GM23338 (cell line): ENCODE data around the gene SLC37A3.
"Not testable (repeated sequence)": the region's sequence is repeated elsewhere in the genome, so short reads cannot be mapped to it uniquely, and the experiment has no call there.

Experiments used
- EZH2 ChIP-seq: fragments of 200-600 bp; sonication (generic); IDR thresholded peaks from one replicate; pipeline ENCODE4 v1.8.0; 2017; ENCODE audit warnings: antibody characterized with exemption, mild to moderate bottlenecking, low read depth; ENCODE audit not compliant: unreplicated experiment
- EZH2phosphoT487 ChIP-seq: fragments of 200-600 bp; sonication (generic); IDR thresholded peaks from one replicate; pipeline ENCODE4 v1.8.1; 2018; ENCODE audit warnings: antibody characterized with exemption; ENCODE audit not compliant: unreplicated experiment
- NANOG ChIP-seq: IDR thresholded peaks from 2 replicates; pipeline ENCODE4 v1.6.1; 2016; ENCODE audit warnings: antibody characterized with exemption, borderline replicate concordance
- POLR2AphosphoS5 ChIP-seq: IDR thresholded peaks from 2 replicates; pipeline ENCODE4 v1.6.1; 2016; ENCODE audit warnings: antibody characterized with exemption, low read depth
- REST ChIP-seq: IDR thresholded peaks from one replicate; pipeline ENCODE4 v1.6.1; 2018; ENCODE audit warnings: antibody characterized with exemption; ENCODE audit not compliant: unreplicated experiment
- TF ChIP-seq, protein P1 (sequence below), 2 experiments: fragments of 200-600 bp in 1 of 2; sonication (generic) in 1 of 2; conservative IDR thresholded peaks; 2 replicates each; pipeline versions ENCODE4 v1.5.1 to v1.6.1; 2016 to 2017; ENCODE audit warnings: antibody characterized with exemption in 2 of 2, low read depth in 2 of 2, mild to moderate bottlenecking in 2 of 2, moderate library complexity in 1 of 2

- TF ChIP-seq, protein P1, sequence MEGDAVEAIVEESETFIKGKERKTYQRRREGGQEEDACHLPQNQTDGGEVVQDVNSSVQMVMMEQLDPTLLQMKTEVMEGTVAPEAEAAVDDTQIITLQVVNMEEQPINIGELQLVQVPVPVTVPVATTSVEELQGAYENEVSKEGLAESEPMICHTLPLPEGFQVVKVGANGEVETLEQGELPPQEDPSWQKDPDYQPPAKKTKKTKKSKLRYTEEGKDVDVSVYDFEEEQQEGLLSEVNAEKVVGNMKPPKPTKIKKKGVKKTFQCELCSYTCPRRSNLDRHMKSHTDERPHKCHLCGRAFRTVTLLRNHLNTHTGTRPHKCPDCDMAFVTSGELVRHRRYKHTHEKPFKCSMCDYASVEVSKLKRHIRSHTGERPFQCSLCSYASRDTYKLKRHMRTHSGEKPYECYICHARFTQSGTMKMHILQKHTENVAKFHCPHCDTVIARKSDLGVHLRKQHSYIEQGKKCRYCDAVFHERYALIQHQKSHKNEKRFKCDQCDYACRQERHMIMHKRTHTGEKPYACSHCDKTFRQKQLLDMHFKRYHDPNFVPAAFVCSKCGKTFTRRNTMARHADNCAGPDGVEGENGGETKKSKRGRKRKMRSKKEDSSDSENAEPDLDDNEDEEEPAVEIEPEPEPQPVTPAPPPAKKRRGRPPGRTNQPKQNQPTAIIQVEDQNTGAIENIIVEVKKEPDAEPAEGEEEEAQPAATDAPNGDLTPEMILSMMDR (conservative IDR thresholded peaks at IDR 0.05; ENCODE audit: low read depth in 2 of 2), result not testable (repeated sequence)
- TF ChIP-seq EZH2phosphoT487, REST, EZH2, POLR2AphosphoS5, NANOG: not testable (repeated sequence)
Observed at GRCh38 chr7:140320078-140320477, 78.3 kb downstream of the SLC37A3 start.
